SK-N-SH (cell line): Measurements from ENCODE around the gene CACNA1H.

Source experiments
- REST ChIP-seq: IDR thresholded peaks from 2 replicates; pipeline ENCODE4 v1.6.1; 2012; ENCODE audit warnings: mild to moderate bottlenecking, low read depth, low read length, moderate library complexity
- TF ChIP-seq, protein P1 (sequence below): fragments of 200-600 bp; sonication (generic); IDR thresholded peaks from 2 replicates; pipeline ENCODE4 v1.6.1; 2017; ENCODE audit warnings: antibody characterized with exemption, mild to moderate bottlenecking, moderate library complexity

GRCh38 chr16:1237990-1238389 is 85.1 kb downstream of the CACNA1H start:
- TF ChIP-seq, protein P1, sequence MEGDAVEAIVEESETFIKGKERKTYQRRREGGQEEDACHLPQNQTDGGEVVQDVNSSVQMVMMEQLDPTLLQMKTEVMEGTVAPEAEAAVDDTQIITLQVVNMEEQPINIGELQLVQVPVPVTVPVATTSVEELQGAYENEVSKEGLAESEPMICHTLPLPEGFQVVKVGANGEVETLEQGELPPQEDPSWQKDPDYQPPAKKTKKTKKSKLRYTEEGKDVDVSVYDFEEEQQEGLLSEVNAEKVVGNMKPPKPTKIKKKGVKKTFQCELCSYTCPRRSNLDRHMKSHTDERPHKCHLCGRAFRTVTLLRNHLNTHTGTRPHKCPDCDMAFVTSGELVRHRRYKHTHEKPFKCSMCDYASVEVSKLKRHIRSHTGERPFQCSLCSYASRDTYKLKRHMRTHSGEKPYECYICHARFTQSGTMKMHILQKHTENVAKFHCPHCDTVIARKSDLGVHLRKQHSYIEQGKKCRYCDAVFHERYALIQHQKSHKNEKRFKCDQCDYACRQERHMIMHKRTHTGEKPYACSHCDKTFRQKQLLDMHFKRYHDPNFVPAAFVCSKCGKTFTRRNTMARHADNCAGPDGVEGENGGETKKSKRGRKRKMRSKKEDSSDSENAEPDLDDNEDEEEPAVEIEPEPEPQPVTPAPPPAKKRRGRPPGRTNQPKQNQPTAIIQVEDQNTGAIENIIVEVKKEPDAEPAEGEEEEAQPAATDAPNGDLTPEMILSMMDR: no peak
- TF ChIP-seq REST: no peak
